Type B pancreatic cell (in vitro differentiated cells): ENCODE data around the gene CBLL1. TPM values are rescaled to one million over a fixed set of nuclear protein-coding genes. Genes with fewer than 3 reads are reported as not detected.
A peak's percentile ranks its signal among the peaks of the same experiment; 100 is the strongest.

Source experiments
- DNase-seq: peaks from one replicate; pipeline ENCODE4 v3.0.0; 2021; ENCODE audit warnings: mixed read lengths; ENCODE audit not compliant: unreplicated experiment; ENCODE audit errors: extremely low spot score
- H3K27ac Mint-ChIP-seq: 2 replicates; pipeline ENCODE4 v1.8.0; 2021; ENCODE audit warnings: mild to moderate bottlenecking, mixed read lengths
- H3K27me3 Mint-ChIP-seq: 2 replicates; pipeline ENCODE4 v1.8.0; 2021; ENCODE audit warnings: mixed read lengths
- H3K36me3 Mint-ChIP-seq: 2 replicates; pipeline ENCODE4 v1.8.0; 2021; ENCODE audit warnings: mixed read lengths
- H3K4me1 Mint-ChIP-seq: one replicate; pipeline ENCODE4 v1.8.0; 2021; ENCODE audit warnings: mixed read lengths; ENCODE audit not compliant: unreplicated experiment
- H3K4me3 Mint-ChIP-seq: 2 replicates; pipeline ENCODE4 v1.8.0; 2021; ENCODE audit warnings: mild to moderate bottlenecking, mixed read lengths
- H3K9me3 Mint-ChIP-seq: 2 replicates; pipeline ENCODE4 v1.8.0; 2021; ENCODE audit warnings: mixed read lengths
- total RNA-seq: library from RNA; stranded (reverse); gene quantifications from 2 replicates; pipeline ENCODE4 v1.2.1, GENCODE V29; 2021; ENCODE audit warnings: low replicate concordance
- TF ChIP-seq, protein P1 (sequence below): fragments of 200-600 bp; sonication (generic); conservative IDR thresholded peaks from 2 replicates; pipeline ENCODE4 v1.5.0; 2021; ENCODE audit warnings: antibody characterized with exemption, mild to moderate bottlenecking

CBLL1 gene
- total RNA-seq, 1 donor from 2014 or later = 28.3 TPM

GRCh38 chr7:107725138-107725740, 18.7 kb upstream of the CBLL1 start:
- peaks cover 39% of the 10 kb centered on the region for H3K27me3 Mint-ChIP-seq
- H3K9me3 Mint-ChIP-seq = no peaks in the 10 kb centered on the region
- H3K36me3 Mint-ChIP-seq = no peaks in the 10 kb centered on the region
- TF ChIP-seq, protein P1, sequence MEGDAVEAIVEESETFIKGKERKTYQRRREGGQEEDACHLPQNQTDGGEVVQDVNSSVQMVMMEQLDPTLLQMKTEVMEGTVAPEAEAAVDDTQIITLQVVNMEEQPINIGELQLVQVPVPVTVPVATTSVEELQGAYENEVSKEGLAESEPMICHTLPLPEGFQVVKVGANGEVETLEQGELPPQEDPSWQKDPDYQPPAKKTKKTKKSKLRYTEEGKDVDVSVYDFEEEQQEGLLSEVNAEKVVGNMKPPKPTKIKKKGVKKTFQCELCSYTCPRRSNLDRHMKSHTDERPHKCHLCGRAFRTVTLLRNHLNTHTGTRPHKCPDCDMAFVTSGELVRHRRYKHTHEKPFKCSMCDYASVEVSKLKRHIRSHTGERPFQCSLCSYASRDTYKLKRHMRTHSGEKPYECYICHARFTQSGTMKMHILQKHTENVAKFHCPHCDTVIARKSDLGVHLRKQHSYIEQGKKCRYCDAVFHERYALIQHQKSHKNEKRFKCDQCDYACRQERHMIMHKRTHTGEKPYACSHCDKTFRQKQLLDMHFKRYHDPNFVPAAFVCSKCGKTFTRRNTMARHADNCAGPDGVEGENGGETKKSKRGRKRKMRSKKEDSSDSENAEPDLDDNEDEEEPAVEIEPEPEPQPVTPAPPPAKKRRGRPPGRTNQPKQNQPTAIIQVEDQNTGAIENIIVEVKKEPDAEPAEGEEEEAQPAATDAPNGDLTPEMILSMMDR = peak; percentile 91
- H3K4me1 Mint-ChIP-seq = no peaks in the 10 kb centered on the region
- DNase-seq = no peak
- H3K4me3 Mint-ChIP-seq = no peak overlapping the region
- H3K27ac Mint-ChIP-seq = no peak overlapping the region

- no peak for DNase-seq
- no peaks in the 10 kb centered on the region for H3K9me3 Mint-ChIP-seq
- no peaks in the 10 kb centered on the region for H3K4me1 Mint-ChIP-seq
- H3K27ac Mint-ChIP-seq = no peak overlapping the region
- H3K4me3 Mint-ChIP-seq = no peak overlapping the region
- peaks cover 33% of the 10 kb centered on the region for H3K27me3 Mint-ChIP-seq
- no peaks in the 10 kb centered on the region for H3K36me3 Mint-ChIP-seq
- TF ChIP-seq, protein P1 = no peak
Observed at GRCh38 chr7:107726356-107727130, 17.4 kb upstream of the CBLL1 start.

- TF ChIP-seq, protein P1 = no peak
- H3K9me3 Mint-ChIP-seq = no peaks in the 10 kb centered on the region
- H3K4me3 Mint-ChIP-seq = no peak overlapping the region
- H3K27ac Mint-ChIP-seq = no peak overlapping the region
- peaks cover 28% of the 10 kb centered on the region for H3K27me3 Mint-ChIP-seq
- no peaks in the 10 kb centered on the region for H3K4me1 Mint-ChIP-seq
- no peak for DNase-seq
- no peaks in the 10 kb centered on the region for H3K36me3 Mint-ChIP-seq
Observed at GRCh38 chr7:107728276-107728675, 15.7 kb upstream of the CBLL1 start.

GRCh38 chr7:107742678-107743566, 1.0 kb upstream of the CBLL1 start:
- no peaks in the 10 kb centered on the region for H3K9me3 Mint-ChIP-seq
- peak overlapping the region; percentile 98 for H3K4me3 Mint-ChIP-seq
- peak overlapping the region; percentile 98 for H3K27ac Mint-ChIP-seq
- no peak for DNase-seq
- TF ChIP-seq, protein P1 = no peak
- peaks cover 22% of the 10 kb centered on the region for H3K27me3 Mint-ChIP-seq
- peaks cover 13% of the 10 kb centered on the region for H3K4me1 Mint-ChIP-seq
- no peaks in the 10 kb centered on the region for H3K36me3 Mint-ChIP-seq

- no peaks in the 10 kb centered on the region for H3K9me3 Mint-ChIP-seq
- TF ChIP-seq, protein P1 = no peak
- H3K4me3 Mint-ChIP-seq = peak overlapping the region; percentile 98
- no peaks in the 10 kb centered on the region for H3K36me3 Mint-ChIP-seq
- H3K27me3 Mint-ChIP-seq = peaks cover 13% of the 10 kb centered on the region
- no peak for DNase-seq
- H3K4me1 Mint-ChIP-seq = peaks cover 13% of the 10 kb centered on the region
- peak overlapping the region; percentile 98 for H3K27ac Mint-ChIP-seq
Observed at GRCh38 chr7:107744345-107744750, 406 bp downstream of the CBLL1 start.
